LNCAP (cell line): ENCODE results near the gene GPBAR1.
A peak's percentile ranks its signal among the peaks of the same experiment; 100 is the strongest.

Source experiments
- CTCF ChIP-seq: fragments of 450-650 bp; IDR thresholded peaks from 2 replicates; pipeline ENCODE4 v1.5.1; 2017; ENCODE audit warnings: mild to moderate bottlenecking

The GPBAR1 gene

GRCh38 chr2:218294430-218295022 is 33.7 kb downstream of the GPBAR1 start:
- no peak for TF ChIP-seq CTCF

GRCh38 chr2:218295029-218295428 is 34.2 kb downstream of the GPBAR1 start:
- TF ChIP-seq CTCF, result no peak

GRCh38 chr2:218296200-218296599 is 35.4 kb downstream of the GPBAR1 start:
- no peak for TF ChIP-seq CTCF

GRCh38 chr2:218296847-218297246 is 36.0 kb downstream of the GPBAR1 start:
- no peak for TF ChIP-seq CTCF

- no peak for TF ChIP-seq CTCF
Measured at GRCh38 chr2:218298314-218298875, 37.6 kb downstream of the GPBAR1 start.

GRCh38 chr2:218300141-218300540 is 39.3 kb downstream of the GPBAR1 start:
- no peak for TF ChIP-seq CTCF

- peak; percentile 82 for TF ChIP-seq CTCF
Measured at GRCh38 chr2:218301176-218301819, 40.5 kb downstream of the GPBAR1 start.
